GM13976 (cell line): ENCODE measurements around the gene TNS1.

Source experiments
- DNase-seq: peaks from one replicate; pipeline ENCODE4 v3.0.0; 2012; ENCODE audit warnings: low spot score
- CTCF ChIP-seq: IDR thresholded peaks from 2 replicates; pipeline ENCODE4 v1.5.1; 2012; ENCODE audit warnings: borderline replicate concordance, mild to moderate bottlenecking; ENCODE audit not compliant: insufficient read depth; ENCODE audit errors: extremely low read depth, missing control alignments, control extremely low read depth
- in situ Hi-C: fragments of 300-500 bp; cut with MboI; formaldehyde crosslinking; loops from one replicate; pipeline ENCODE4 v1.12.0; 2022; ENCODE audit warnings: low sequenced_read_pairs, mixed read lengths, inconsistent platforms; ENCODE audit not compliant: unreplicated experiment

TNS1 gene

GRCh38 chr2:217988840-217989204, 14.0 kb downstream of the TNS1 start:
- TF ChIP-seq CTCF, result no peak
- in situ Hi-C loops, result loop anchor here (10.0 kb wide), 1 partner anchor 194 kb away; no protein-coding TSS in a partner anchor
- no peak for DNase-seq

GRCh38 chr2:217988014-217988839, 14.6 kb downstream of the TNS1 start:
- in situ Hi-C loops, result loop anchor here (10.0 kb wide), 1 partner anchor 193 kb away; no protein-coding TSS in a partner anchor
- peak; percentile 85 for DNase-seq
- peak; percentile 76 for TF ChIP-seq CTCF

- no peak for DNase-seq
- in situ Hi-C loops, result loop anchor here (10.0 kb wide), 1 partner anchor 193 kb away; no protein-coding TSS in a partner anchor
- TF ChIP-seq CTCF, result no peak
Observed at GRCh38 chr2:217987391-217987790, 15.4 kb downstream of the TNS1 start.

GRCh38 chr2:217986256-217986961, 16.4 kb downstream of the TNS1 start:
- in situ Hi-C loops, result loop anchor here (10.0 kb wide), 1 partner anchor 192 kb away; no protein-coding TSS in a partner anchor
- no peak for DNase-seq
- TF ChIP-seq CTCF, result no peak

- DNase-seq, result no peak
- in situ Hi-C loops, result loop anchor here (10.0 kb wide), 1 partner anchor 189 kb away; no protein-coding TSS in a partner anchor
- no peak for TF ChIP-seq CTCF
Observed at GRCh38 chr2:217983276-217984233, 19.2 kb downstream of the TNS1 start.

- no peak for DNase-seq
- no peak for TF ChIP-seq CTCF
- in situ Hi-C loops, result loop anchor here (10.0 kb wide), 1 partner anchor 187 kb away; no protein-coding TSS in a partner anchor
Observed at GRCh38 chr2:217981971-217982370, 20.8 kb downstream of the TNS1 start.
